Thyroid gland (tissue), 4 donors: ENCODE measurements around the gene LPIN3. TPM values are rescaled to one million over a fixed set of nuclear protein-coding genes. Genes with fewer than 3 reads are reported as not detected.

ENCODE experiments used
- DNase-seq, 2 donors: peaks; one replicate each; pipeline ENCODE4 v3.0.0-alpha.2; 2019
- H3K27ac ChIP-seq, 3 donors: fragments of 200-600 bp; sonication (generic); 1 replicate in 2 of 3; 2 replicates in 1 of 3; pipeline ENCODE4 v1.5.1; 2016 to 2019; ENCODE audit warnings: mild to moderate bottlenecking in 1 of 3, moderate library complexity in 1 of 3
- H3K27me3 ChIP-seq: fragments of 200-600 bp; sonication (generic); one replicate; pipeline ENCODE4 v1.5.1; 2019
- H3K36me3 ChIP-seq, 2 donors: fragments of 200-600 bp; sonication (generic); one replicate each; pipeline ENCODE4 v1.5.1; 2016 to 2019
- H3K4me1 ChIP-seq, 2 donors: fragments of 200-600 bp; sonication (generic); one replicate each; pipeline ENCODE4 v1.5.1; 2017 to 2019
- H3K4me3 ChIP-seq, 3 donors: fragments of 200-600 bp; sonication (generic); replicated peaks in 1 of 3; 1 replicate in 2 of 3; 2 replicates in 1 of 3; pipeline ENCODE4 v1.5.1; 2016; ENCODE audit warnings: mild to moderate bottlenecking in 1 of 3
- H3K9me3 ChIP-seq: fragments of 200-600 bp; sonication (generic); one replicate; pipeline ENCODE4 v1.5.1; 2017
- POLR2A ChIP-seq, 2 donors: fragments of 450-650 bp; IDR thresholded peaks; one replicate each; pipeline ENCODE4 v1.6.1; 2017; ENCODE audit warnings: antibody characterized with exemption in 2 of 2, mild to moderate bottlenecking in 2 of 2, moderate library complexity in 1 of 2
- WGBS, 2 donors: methylation state at CpG; one replicate each; pipeline ENCODE4 v1.1.5; 2017; 5-methylcytosine and 5-hydroxymethylcytosine counted together
- intact Hi-C: fragments of 100-400 bp; cut with DNase I; formaldehyde crosslinking; loops from one replicate; pipeline ENCODE4 v1.15.1; 2023
- total RNA-seq, 4 donors: library from RNA; depleted of rRNA; stranded (reverse); fragments of >200 nt; gene quantifications; one replicate each; pipeline ENCODE4 v1.2.3, GENCODE V29; 2016
- TF ChIP-seq, protein P1 (sequence below), 6 experiments: fragments of 200-600 bp in 3 of 6; fragments of 450-650 bp in 3 of 6; sonication (generic) in 3 of 6; IDR thresholded peaks; one replicate each; pipeline ENCODE4 v1.5.1; 2016 to 2019; ENCODE audit warnings: antibody characterized with exemption in 6 of 6, mild to moderate bottlenecking in 2 of 6, inconsistent platforms in 1 of 6, moderate library complexity in 1 of 6

The LPIN3 gene
- total RNA-seq, 4 donors from 2014 or later, result 33.5 to 53.5 (median 42.1) TPM

DNA sequence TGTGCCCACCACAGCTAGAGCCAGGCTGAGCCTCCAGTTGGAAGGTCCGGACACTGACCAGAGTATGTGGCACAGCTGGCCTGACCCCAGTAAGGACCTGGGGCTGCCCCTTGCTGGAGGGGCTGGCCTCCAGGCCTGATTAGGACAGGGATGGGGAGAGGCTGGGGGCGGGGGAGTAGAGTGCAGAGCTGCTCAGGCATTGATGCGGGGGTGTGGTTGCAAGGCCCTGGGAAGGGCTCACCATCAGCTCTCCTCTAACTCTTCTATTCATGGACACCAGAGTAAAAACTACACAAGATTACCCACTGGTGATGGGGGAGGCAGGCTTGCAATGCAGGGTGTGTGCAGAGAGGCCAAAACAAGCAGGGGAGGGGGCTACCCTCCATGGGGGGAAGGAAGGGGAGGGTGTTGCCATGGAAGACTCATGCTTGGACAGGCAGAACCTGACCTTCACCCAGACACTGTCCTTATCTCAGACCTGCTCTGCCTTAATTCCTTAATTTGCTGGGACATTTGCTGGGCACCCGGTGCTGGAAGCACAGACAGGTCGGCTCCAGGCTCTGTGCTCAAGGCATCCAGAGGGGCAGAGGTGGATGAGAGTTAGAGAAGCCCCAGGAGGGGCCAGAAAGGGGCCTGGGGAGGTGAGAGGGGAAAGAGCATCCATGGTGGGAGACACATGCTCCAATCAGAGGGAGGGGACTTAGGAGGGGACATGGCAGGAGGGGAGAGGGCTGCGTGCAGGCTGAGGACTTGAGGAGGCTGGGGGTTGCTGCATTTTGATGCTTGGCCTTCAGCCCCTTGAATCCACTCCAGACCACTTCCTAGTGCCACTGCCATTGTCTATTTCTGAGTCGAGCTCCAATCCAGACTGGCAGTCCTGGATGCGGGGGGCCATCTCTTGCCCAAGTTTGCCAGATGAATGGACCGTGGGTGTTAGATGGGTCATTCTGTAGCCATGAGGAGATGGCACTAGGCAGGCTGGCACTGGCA lies 33.6 kb downstream of the LPIN3 start:
- intact Hi-C loops, result no loop called here
- no peak overlapping the region for H3K27ac ChIP-seq
- H3K4me1 ChIP-seq, result no peaks in the 10 kb centered on the region
- H3K4me3 ChIP-seq, result no peak overlapping the region
- no peaks in the 10 kb centered on the region for H3K36me3 ChIP-seq
- DNase-seq, result no peak
- no peaks in the 10 kb centered on the region for H3K27me3 ChIP-seq
- no peaks in the 10 kb centered on the region for H3K9me3 ChIP-seq
- no peak for TF ChIP-seq POLR2A (IDR thresholded peaks at IDR 0.05)
- TF ChIP-seq, protein P1, sequence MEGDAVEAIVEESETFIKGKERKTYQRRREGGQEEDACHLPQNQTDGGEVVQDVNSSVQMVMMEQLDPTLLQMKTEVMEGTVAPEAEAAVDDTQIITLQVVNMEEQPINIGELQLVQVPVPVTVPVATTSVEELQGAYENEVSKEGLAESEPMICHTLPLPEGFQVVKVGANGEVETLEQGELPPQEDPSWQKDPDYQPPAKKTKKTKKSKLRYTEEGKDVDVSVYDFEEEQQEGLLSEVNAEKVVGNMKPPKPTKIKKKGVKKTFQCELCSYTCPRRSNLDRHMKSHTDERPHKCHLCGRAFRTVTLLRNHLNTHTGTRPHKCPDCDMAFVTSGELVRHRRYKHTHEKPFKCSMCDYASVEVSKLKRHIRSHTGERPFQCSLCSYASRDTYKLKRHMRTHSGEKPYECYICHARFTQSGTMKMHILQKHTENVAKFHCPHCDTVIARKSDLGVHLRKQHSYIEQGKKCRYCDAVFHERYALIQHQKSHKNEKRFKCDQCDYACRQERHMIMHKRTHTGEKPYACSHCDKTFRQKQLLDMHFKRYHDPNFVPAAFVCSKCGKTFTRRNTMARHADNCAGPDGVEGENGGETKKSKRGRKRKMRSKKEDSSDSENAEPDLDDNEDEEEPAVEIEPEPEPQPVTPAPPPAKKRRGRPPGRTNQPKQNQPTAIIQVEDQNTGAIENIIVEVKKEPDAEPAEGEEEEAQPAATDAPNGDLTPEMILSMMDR (IDR thresholded peaks at IDR 0.05), result no peak
- 81 to 91% methylated on average over 9 of the region's 9 CpGs for WGBS, 2 donors

DNA sequence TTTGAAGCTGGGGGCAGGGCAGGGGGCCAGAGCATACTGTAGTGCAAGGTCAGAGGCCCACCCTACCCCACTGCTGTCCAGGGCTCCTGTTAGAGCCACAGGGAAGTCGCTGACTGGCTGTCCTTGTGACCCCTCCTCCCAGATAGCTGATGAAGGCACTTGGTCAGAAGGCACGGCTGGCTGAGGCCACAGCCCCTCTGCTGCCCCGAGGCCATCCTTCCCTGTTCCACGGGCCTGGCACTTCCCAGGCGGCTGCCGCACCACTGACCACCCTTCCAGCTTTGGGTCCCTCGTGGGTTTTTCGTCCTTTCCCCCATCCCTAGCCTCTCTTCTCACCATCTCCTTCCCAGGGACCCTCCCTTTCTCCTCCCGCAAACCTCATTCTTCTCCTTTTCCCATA lies 35.2 kb downstream of the LPIN3 start:
- no peak for DNase-seq
- Histone ChIP-seq H3K27me3 (no peaks in the 10 kb centered on the region), H3K27ac (no peak overlapping the region), H3K36me3 (no peaks in the 10 kb centered on the region), H3K9me3 (no peaks in the 10 kb centered on the region), H3K4me3 (no peak overlapping the region), H3K4me1 (no peaks in the 10 kb centered on the region)
- intact Hi-C loops, result no loop called here
- 81 to 86% methylated on average over 8 of the region's 9 CpGs for WGBS, 2 donors
- TF ChIP-seq POLR2A (IDR thresholded peaks at IDR 0.05), result no peak
- TF ChIP-seq, protein P1 (IDR thresholded peaks at IDR 0.05), result no peak

DNA sequence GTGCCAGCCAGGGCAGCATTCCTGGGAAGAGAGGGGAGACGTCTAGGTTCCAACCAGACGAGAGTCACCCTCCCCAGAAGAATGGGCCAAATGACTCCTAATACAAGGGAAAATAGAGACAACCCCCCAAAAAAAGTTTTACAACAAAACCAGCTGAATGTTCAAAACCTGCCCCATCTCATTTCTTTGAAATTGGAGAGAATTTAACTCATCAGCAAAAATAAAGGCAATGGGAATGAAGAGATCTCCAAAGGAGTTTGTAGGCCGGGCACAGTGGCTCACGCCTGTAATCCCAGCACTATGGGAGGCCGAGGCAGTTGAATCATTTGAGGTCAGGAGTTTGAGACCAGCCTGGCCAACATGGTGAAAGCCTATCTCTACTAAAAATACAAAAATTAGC lies 35.7 kb downstream of the LPIN3 start:
- Histone ChIP-seq H3K27ac (no peak overlapping the region), H3K9me3 (no peaks in the 10 kb centered on the region), H3K4me3 (no peak overlapping the region), H3K27me3 (no peaks in the 10 kb centered on the region), H3K4me1 (no peaks in the 10 kb centered on the region), H3K36me3 (no peaks in the 10 kb centered on the region)
- TF ChIP-seq, protein P1 (IDR thresholded peaks at IDR 0.05), result no peak
- TF ChIP-seq POLR2A (IDR thresholded peaks at IDR 0.05), result no peak
- intact Hi-C loops, result no loop called here
- 89 to 91% methylated on average over 5 of the region's 5 CpGs for WGBS, 2 donors
- DNase-seq, result no peak

DNA sequence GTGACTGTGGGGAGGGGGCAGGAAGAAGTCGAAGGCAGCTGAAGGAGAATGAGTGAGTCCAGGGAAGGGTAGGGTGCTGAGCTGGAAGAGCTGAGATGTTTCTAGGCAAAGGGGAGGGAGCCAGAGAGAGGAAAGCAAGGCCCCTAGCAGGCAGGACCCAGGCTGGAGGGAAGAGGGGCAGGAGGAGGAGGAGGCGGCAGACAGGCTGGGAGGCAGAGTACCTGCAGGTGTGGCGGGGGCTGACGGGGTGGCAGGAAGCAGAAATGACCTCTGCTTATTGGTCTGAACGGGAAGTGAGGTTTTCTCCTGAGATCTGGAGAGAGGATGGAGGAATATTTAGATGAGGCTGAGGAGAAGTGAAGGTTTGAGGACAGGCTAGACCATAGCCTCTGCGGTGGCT lies 36.7 kb downstream of the LPIN3 start:
- no peak overlapping the region for H3K27ac ChIP-seq
- H3K27me3 ChIP-seq, result no peaks in the 10 kb centered on the region
- no peak for DNase-seq
- WGBS, 2 donors, result 68 to 72% methylated on average over 6 of the region's 6 CpGs
- intact Hi-C loops, result no loop called here
- TF ChIP-seq, protein P1 (IDR thresholded peaks at IDR 0.05), result no peak
- no peak for TF ChIP-seq POLR2A (IDR thresholded peaks at IDR 0.05)
- H3K4me1 ChIP-seq, result no peaks in the 10 kb centered on the region
- H3K4me3 ChIP-seq, result no peak overlapping the region
- no peaks in the 10 kb centered on the region for H3K9me3 ChIP-seq
- H3K36me3 ChIP-seq, result no peaks in the 10 kb centered on the region

DNA sequence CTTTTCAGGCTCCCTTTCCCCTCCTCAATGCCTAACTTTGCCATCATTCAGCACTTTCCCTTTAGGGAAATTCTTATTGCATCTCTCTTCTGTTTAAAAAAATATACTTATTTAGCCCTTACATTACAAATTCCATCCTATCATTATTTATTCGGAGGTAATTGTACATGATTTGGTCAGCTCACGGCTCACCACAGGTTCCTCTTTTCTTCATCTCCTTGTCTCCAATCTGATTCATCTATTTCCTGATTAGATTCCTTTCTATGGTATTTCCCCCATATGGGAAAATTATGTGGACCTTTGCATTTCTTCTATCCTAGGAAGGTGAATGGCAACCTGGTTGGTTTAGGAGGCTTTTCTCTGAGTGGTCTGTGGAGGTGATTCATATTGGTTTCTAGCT lies 38.9 kb downstream of the LPIN3 start:
- 90 to 91% methylated on average over 2 of the region's 2 CpGs for WGBS, 2 donors
- Histone ChIP-seq H3K27ac (no peak overlapping the region), H3K27me3 (no peaks in the 10 kb centered on the region), H3K9me3 (no peaks in the 10 kb centered on the region), H3K4me1 (no peaks in the 10 kb centered on the region), H3K36me3 (no peaks in the 10 kb centered on the region), H3K4me3 (no peak overlapping the region)
- TF ChIP-seq POLR2A (IDR thresholded peaks at IDR 0.05), result no peak
- TF ChIP-seq, protein P1 (IDR thresholded peaks at IDR 0.05), result no peak
- DNase-seq, result no peak
- intact Hi-C loops, result no loop called here
